Measurements from ENCODE around the gene ZP1. TPM values are rescaled to one million over a fixed set of nuclear protein-coding genes. Genes with fewer than 3 reads are reported as not detected.

Gene ZP1
- total RNA-seq, 3 donors from 2014 or later (not counting 1 experiment from before 2014, with no cell fraction given), result 0.35 TPM; not detected in 2

DNA sequence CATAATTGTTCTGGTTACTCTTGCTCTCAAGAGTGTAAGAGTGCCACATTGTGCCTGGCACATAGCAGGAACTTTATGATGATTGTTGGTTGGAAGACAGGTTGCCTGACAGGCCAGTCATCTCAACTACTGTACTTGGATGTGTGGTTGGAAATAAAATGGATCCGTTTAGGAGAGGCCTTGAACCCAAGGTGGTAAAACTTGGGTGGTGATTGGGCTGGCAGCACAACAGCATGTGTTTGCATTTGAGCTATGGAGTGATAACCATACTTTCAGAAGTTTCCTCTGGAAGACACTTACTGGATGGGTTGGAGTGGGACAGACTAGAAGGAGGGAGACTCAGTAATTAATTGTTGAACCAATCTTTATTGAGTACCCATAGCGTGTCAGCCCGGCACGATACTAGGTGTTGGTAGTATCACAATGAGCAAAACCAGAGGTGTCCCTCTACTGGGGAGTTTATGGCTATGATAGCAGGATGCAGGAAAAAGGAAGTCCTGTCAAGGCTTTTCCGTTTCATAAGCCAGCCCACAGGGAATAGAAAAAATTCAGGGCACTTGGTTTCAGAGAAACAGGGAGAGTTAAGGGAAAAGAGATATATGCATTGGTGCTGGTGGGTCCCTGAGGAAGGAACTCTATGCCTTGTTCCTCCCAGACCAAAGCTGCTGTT lies 43.5 kb downstream of the ZP1 start:
- intact Hi-C loops (cut with micrococcal nuclease), result no loop called here

DNA sequence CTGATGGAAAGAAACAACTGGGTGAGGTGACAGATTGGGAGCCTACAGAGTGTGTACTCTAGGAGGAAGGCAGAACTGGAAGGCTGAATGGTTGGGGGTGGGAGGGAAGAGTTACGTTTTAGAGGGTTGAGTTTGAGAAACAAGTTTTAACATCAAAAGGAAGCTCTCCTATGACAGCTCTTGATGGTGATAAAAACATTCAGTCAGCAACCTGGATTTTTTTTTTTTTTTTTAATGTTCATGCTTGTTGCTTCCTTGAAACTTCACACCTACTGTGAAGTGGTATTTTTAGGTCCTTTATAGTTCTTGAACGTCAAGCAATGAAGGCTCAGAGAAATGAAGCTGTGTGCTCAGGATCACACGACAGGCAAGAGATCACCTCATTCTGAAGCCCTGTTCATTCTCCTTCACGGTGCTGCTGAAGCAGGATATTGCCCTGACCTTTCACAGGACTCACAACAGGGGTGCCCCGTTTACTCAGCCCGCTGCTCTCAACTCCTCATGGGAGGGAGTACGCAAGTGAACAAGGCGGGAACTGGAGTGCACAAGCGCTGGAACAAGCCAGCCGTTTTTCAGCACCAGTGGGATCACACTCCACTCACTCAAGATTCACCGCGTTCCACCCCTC lies 45.0 kb downstream of the ZP1 start:
- DNase-seq, result peak; percentile 27 to 81
- H3K4me1 Mint-ChIP-seq, result peaks cover 49 to 53% of the 10 kb centered on the region in 2 donors
- intact Hi-C loops (cut with micrococcal nuclease), result no loop called here
- Histone ChIP-seq H3K4me3 (ENCODE audit: low read length) (no peak overlapping the region), H3K4me1 (ENCODE audit: control insufficient read depth, insufficient read depth, low read length) (peaks cover 60% of the 10 kb centered on the region), H3K27me3 (ENCODE audit: control insufficient read depth, insufficient read depth, low read length) (no peaks in the 10 kb centered on the region), H3K9me3 (ENCODE audit: control insufficient read depth, insufficient read depth, low read length) (no peaks in the 10 kb centered on the region), H3K36me3 (ENCODE audit: control insufficient read depth, insufficient read depth, low read length) (no peaks in the 10 kb centered on the region), H3K27ac (ENCODE audit: low read length) (peak overlapping the region; percentile 91)
- H3K27me3 Mint-ChIP-seq (ENCODE audit: low read depth in 2 of 2), result peaks cover 0 to 4% of the 10 kb centered on the region in 2 donors
- peak overlapping the region; percentile 99 for H3K4me3 Mint-ChIP-seq
- no peaks in the 10 kb centered on the region for H3K9me3 Mint-ChIP-seq
- no peaks in the 10 kb centered on the region for H3K36me3 Mint-ChIP-seq
- ATAC-seq, result peak; percentile 25 to 49 (median 44)
- TF ChIP-seq, protein P1, sequence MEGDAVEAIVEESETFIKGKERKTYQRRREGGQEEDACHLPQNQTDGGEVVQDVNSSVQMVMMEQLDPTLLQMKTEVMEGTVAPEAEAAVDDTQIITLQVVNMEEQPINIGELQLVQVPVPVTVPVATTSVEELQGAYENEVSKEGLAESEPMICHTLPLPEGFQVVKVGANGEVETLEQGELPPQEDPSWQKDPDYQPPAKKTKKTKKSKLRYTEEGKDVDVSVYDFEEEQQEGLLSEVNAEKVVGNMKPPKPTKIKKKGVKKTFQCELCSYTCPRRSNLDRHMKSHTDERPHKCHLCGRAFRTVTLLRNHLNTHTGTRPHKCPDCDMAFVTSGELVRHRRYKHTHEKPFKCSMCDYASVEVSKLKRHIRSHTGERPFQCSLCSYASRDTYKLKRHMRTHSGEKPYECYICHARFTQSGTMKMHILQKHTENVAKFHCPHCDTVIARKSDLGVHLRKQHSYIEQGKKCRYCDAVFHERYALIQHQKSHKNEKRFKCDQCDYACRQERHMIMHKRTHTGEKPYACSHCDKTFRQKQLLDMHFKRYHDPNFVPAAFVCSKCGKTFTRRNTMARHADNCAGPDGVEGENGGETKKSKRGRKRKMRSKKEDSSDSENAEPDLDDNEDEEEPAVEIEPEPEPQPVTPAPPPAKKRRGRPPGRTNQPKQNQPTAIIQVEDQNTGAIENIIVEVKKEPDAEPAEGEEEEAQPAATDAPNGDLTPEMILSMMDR (IDR thresholded peaks at IDR 0.05), result no peak
- 54% methylated on average over 12 of the region's 12 CpGs for WGBS (ENCODE audit: insufficient coverage)
- H3K27ac Mint-ChIP-seq, result peak overlapping the region; percentile 92 to 96

More for the DNA sequence above, 43.5 kb downstream of the ZP1 start:
- ATAC-seq, result no peak
- 73% methylated on average over 5 of the region's 5 CpGs for WGBS (ENCODE audit: insufficient coverage)
- Histone ChIP-seq H3K4me3 (ENCODE audit: low read length) (no peak overlapping the region), H3K27ac (ENCODE audit: low read length) (peak overlapping the region; percentile 33), H3K4me1 (ENCODE audit: control insufficient read depth, insufficient read depth, low read length) (peaks cover 58% of the 10 kb centered on the region), H3K36me3 (ENCODE audit: control insufficient read depth, insufficient read depth, low read length) (no peaks in the 10 kb centered on the region), H3K27me3 (ENCODE audit: control insufficient read depth, insufficient read depth, low read length) (no peaks in the 10 kb centered on the region), H3K9me3 (ENCODE audit: control insufficient read depth, insufficient read depth, low read length) (no peaks in the 10 kb centered on the region)
- H3K4me1 Mint-ChIP-seq, result peaks cover 47 to 56% of the 10 kb centered on the region in 2 donors
- H3K36me3 Mint-ChIP-seq, result no peaks in the 10 kb centered on the region
- DNase-seq, result no peak
- TF ChIP-seq, protein P1 (IDR thresholded peaks at IDR 0.05), result no peak
- H3K9me3 Mint-ChIP-seq, result no peaks in the 10 kb centered on the region
- no peak overlapping the region for H3K4me3 Mint-ChIP-seq
- H3K27me3 Mint-ChIP-seq (ENCODE audit: low read depth in 2 of 2), result peaks cover 0 to 4% of the 10 kb centered on the region in 2 donors
- peak overlapping the region; percentile 92 to 96 for H3K27ac Mint-ChIP-seq

DNA sequence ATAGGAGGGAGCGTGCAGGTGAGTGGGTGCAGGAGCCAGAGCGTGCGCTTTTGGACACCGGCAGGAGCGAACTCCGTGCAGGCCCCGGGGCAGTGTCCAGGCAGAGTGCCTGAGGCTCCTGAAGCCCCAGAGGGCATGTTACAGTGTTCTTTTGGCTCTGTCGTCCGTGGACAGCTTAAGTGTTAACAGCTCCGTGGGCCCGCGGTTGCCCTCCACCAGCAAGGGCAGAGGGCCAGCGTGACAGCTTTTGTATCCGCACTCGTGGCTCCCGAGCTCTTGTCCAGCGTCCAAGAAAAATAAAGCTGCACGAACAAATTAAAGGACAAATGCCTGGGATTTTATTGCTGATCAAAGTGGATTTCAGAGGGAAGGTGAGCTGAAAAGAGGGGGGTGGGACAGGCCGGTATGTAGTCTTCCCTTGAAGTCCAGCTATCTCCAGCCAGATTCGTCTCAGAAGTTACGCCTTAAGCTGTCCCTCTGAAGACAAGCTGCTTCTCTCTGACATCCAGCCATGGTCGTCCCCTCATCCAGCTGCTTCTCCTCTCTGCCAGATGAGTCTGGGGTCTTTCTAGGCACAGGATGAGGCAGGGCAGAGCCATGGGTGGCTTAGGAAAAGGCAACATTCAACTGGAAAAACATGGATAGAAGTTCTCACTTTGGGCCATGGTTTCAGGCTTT lies 45.6 kb downstream of the ZP1 start:
- Histone ChIP-seq H3K27me3 (ENCODE audit: control insufficient read depth, insufficient read depth, low read length) (no peaks in the 10 kb centered on the region), H3K27ac (ENCODE audit: low read length) (peak overlapping the region; percentile 91), H3K9me3 (ENCODE audit: control insufficient read depth, insufficient read depth, low read length) (no peaks in the 10 kb centered on the region), H3K4me3 (ENCODE audit: low read length) (no peak overlapping the region), H3K36me3 (ENCODE audit: control insufficient read depth, insufficient read depth, low read length) (no peaks in the 10 kb centered on the region), H3K4me1 (ENCODE audit: control insufficient read depth, insufficient read depth, low read length) (peaks cover 59% of the 10 kb centered on the region)
- Mint-ChIP-seq H3K36me3 (no peaks in the 10 kb centered on the region), H3K9me3 (no peaks in the 10 kb centered on the region), H3K4me1 (peaks cover 50 to 52% of the 10 kb centered on the region in 2 donors), H3K4me3 (peak overlapping the region; percentile 99), H3K27me3 (ENCODE audit: low read depth in 2 of 2) (peaks cover 0 to 4% of the 10 kb centered on the region in 2 donors), H3K27ac (peak overlapping the region; percentile 92 to 96)
- intact Hi-C loops (cut with micrococcal nuclease), result no loop called here
- DNase-seq (no peak), ATAC-seq (no peak)
- 95% methylated on average over 22 of the region's 22 CpGs for WGBS (ENCODE audit: insufficient coverage)
- TF ChIP-seq, protein P1 (IDR thresholded peaks at IDR 0.05), result no peak

All from natural killer cell (primary cell).